ENCODE measurements around the gene TBATA.

DNA sequence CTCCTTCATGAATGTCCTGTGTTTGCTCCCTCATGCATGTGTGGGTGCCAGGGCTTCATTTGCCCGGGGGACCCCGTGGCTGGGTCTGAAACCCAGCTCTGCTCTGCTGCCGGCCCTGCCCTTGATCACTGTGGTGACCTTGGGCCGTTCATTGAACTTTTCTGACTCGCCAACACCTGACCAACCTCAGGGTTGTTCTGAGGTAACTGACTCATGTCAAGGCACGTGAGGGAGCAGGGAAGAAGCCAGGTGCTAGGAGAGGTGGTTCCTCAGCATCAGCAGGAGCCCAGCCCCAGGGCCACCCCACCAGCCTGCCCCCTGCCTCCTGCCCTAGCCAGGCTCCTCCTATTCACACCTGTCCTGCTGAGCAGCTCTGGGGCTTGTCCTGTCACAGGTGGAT lies 47.9 kb downstream of the TBATA start:
- TF ChIP-seq, protein P1, sequence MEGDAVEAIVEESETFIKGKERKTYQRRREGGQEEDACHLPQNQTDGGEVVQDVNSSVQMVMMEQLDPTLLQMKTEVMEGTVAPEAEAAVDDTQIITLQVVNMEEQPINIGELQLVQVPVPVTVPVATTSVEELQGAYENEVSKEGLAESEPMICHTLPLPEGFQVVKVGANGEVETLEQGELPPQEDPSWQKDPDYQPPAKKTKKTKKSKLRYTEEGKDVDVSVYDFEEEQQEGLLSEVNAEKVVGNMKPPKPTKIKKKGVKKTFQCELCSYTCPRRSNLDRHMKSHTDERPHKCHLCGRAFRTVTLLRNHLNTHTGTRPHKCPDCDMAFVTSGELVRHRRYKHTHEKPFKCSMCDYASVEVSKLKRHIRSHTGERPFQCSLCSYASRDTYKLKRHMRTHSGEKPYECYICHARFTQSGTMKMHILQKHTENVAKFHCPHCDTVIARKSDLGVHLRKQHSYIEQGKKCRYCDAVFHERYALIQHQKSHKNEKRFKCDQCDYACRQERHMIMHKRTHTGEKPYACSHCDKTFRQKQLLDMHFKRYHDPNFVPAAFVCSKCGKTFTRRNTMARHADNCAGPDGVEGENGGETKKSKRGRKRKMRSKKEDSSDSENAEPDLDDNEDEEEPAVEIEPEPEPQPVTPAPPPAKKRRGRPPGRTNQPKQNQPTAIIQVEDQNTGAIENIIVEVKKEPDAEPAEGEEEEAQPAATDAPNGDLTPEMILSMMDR (IDR thresholded peaks at IDR 0.05; ENCODE audit: low read length), result no peak
- no peak for TF ChIP-seq EZH2 (IDR thresholded peaks at IDR 0.05; ENCODE audit: borderline replicate concordance, low read length)

All from OCI-LY1 (cell line).